HepG2 (cell line): ENCODE results near the gene NUP62. TPM values are rescaled to one million over a fixed set of nuclear protein-coding genes. Genes with fewer than 3 reads are reported as not detected.

ENCODE experiments used
- AGO2 ChIP-seq: fragments of 200-400 bp; formaldehyde crosslinking; optimal IDR thresholded peaks from 2 replicates; pipeline ENCODE3; 2017; ENCODE audit warnings: mild to moderate bottlenecking, low read depth, low read length, moderate library complexity
- MED1 ChIP-seq: sonication (generic); formaldehyde crosslinking; IDR thresholded peaks from 2 replicates; pipeline ENCODE4 v1.4.0; 2020; ENCODE audit warnings: missing genetic modification reagents
- NONO ChIP-seq, 2 experiments: fragments of 450-650 bp in 1 of 2; sonication (generic) in 1 of 2; formaldehyde crosslinking in 1 of 2; IDR thresholded peaks in 1 of 2; conservative IDR thresholded peaks in 1 of 2; 2 replicates each; pipeline versions ENCODE4 v1.6.1 to v1.8.0; 2017 to 2022; ENCODE audit warnings: mild to moderate bottlenecking in 1 of 2, missing genetic modification reagents in 1 of 2, moderate library complexity in 1 of 2
- PHF20 ChIP-seq: sonication (generic); formaldehyde crosslinking; IDR thresholded peaks from 2 replicates; pipeline ENCODE4 v1.5.0; 2020; ENCODE audit warnings: mild to moderate bottlenecking, missing genetic modification reagents
- PHF8 ChIP-seq: sonication (generic); formaldehyde crosslinking; IDR thresholded peaks from 2 replicates; pipeline ENCODE4 v1.5.0; 2020; ENCODE audit warnings: missing genetic modification reagents
- PITX1 ChIP-seq: sonication (generic); formaldehyde crosslinking; IDR thresholded peaks from 2 replicates; pipeline ENCODE4 v1.5.1; 2020; ENCODE audit warnings: mild to moderate bottlenecking, missing genetic modification reagents
- RXRB ChIP-seq: IDR thresholded peaks from 2 replicates; pipeline ENCODE4 v1.6.1; 2016; ENCODE audit warnings: borderline replicate concordance, missing genetic modification reagents, missing compliant biosample characterization
- ZBTB7B ChIP-seq: sonication (generic); formaldehyde crosslinking; IDR thresholded peaks from 2 replicates; pipeline ENCODE4 v1.4.0; 2020; ENCODE audit warnings: missing genetic modification reagents
- ZNF225 ChIP-seq: sonication (generic); formaldehyde crosslinking; IDR thresholded peaks from 2 replicates; pipeline ENCODE4 v1.4.0; 2020; ENCODE audit warnings: mild to moderate bottlenecking, missing genetic modification reagents
- ZNF251 ChIP-seq: sonication (generic); formaldehyde crosslinking; IDR thresholded peaks from 2 replicates; pipeline ENCODE4 v1.9.0; 2021; ENCODE audit warnings: mild to moderate bottlenecking, missing genetic modification reagents
- ZNF605 ChIP-seq: sonication (generic); formaldehyde crosslinking; IDR thresholded peaks from 2 replicates; pipeline ENCODE4 v1.8.0; 2022; ENCODE audit warnings: mild to moderate bottlenecking, missing genetic modification reagents
- ZNF672 ChIP-seq: sonication (generic); formaldehyde crosslinking; IDR thresholded peaks from 2 replicates; pipeline ENCODE4 v1.8.1; 2022; ENCODE audit warnings: missing genetic modification reagents
- ZNF768 ChIP-seq: sonication (generic); formaldehyde crosslinking; IDR thresholded peaks from 2 replicates; pipeline ENCODE4 v1.4.0; 2020; ENCODE audit warnings: missing genetic modification reagents
- ZNF772 ChIP-seq: sonication (generic); formaldehyde crosslinking; IDR thresholded peaks from 2 replicates; pipeline ENCODE4 v1.5.0; 2020; ENCODE audit warnings: mild to moderate bottlenecking, missing genetic modification reagents
- polyA plus RNA-seq, 8 experiments: library from polyadenylated mRNA; depleted of rRNA in 3 of 8; stranded (reverse) in 7 of 8; unstranded in 1 of 8; fragments of >200 nt; fragmentation: Illumina TruSeq in 4 of 8; extraction: Trizol in 4 of 8; gene quantifications; 2 replicates each; pipeline versions ENCODE4 v1.2.1 to v1.2.3, GENCODE V29; 2011 to 2016; ENCODE audit warnings: low read depth in 4 of 8, missing spikeins in 1 of 8, mixed read lengths in 1 of 8; ENCODE audit not compliant: insufficient read depth in 1 of 8
- total RNA-seq, 5 experiments: library from RNA; depleted of rRNA; stranded (reverse); fragments of >200 nt; fragmentation: Illumina TruSeq; extraction: Trizol; gene quantifications; 2 replicates each; pipeline ENCODE4 v1.2.3, GENCODE V29; 2016; ENCODE audit warnings: low read depth in 1 of 5
- TF ChIP-seq, protein P1 (sequence below), 2 experiments: sonication (generic) in 1 of 2; formaldehyde crosslinking in 1 of 2; IDR thresholded peaks; 2 replicates each; pipeline versions ENCODE4 v1.4.0 to v1.6.1; 2018 to 2020; ENCODE audit warnings: missing genetic modification reagents in 2 of 2, borderline replicate concordance in 1 of 2, low read depth in 1 of 2, mild to moderate bottlenecking in 1 of 2, missing biosample characterization in 1 of 2
- TF ChIP-seq, protein P2 (sequence below): IDR thresholded peaks from 2 replicates; pipeline ENCODE4 v1.6.1; 2016; ENCODE audit warnings: mild to moderate bottlenecking, missing biosample characterization, missing genetic modification reagents
- TF ChIP-seq, protein P3 (sequence below): sonication (generic); formaldehyde crosslinking; IDR thresholded peaks from one replicate; pipeline ENCODE4 v1.5.1; 2020; ENCODE audit warnings: mild to moderate bottlenecking, missing genetic modification reagents; ENCODE audit errors: not compliant biosample characterization

NUP62 gene
- total and polyA plus RNA-seq, 2 of the 13 experiments (the other 11 are each of a cell fraction or from before 2014, with no cell fraction given): 16.5 to 41.5 TPM

DNA sequence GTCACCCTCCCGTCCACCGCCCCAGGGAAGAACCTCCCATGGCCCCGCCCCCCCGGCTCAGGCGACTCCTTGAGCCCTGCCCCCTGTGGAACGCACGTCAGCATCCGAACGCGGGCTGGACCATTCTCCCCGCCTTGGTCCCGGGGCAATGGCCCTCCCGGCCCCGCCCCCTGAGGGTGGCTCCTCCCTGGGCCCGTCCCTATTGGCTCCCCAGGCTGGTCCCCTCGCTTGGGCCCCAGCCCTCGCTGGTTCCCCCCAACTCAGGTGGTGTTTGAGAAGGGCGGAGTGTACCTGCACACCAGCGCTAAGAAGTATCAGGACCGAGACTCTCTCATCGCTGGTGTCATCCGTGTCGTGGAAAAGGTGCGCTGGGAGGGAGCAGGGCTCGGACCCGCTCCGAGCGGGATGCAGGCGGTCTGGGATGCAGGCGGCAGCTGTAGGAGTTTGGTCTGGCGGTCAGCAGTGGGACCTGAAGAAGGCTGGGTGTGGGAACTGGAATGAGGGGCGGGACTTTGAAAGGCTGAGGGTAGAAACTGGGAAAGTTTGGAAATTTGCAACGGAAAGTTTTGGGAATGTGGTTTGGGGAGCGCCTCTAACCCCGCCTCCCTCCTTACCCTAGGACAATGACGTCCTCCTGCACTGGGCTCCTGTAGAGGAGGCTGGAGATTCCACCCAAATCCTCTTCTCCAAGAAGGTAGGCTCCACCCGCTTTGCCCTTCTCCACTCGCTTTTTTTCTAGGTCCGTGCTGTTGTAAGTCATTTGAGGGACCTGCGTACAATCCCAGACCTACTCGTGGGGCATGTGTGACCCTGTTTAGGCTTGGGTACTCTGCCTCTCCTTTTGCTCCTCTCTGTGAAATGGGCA is 51.2 kb downstream of the NUP62 start (continued):
- TF ChIP-seq, protein P1, sequence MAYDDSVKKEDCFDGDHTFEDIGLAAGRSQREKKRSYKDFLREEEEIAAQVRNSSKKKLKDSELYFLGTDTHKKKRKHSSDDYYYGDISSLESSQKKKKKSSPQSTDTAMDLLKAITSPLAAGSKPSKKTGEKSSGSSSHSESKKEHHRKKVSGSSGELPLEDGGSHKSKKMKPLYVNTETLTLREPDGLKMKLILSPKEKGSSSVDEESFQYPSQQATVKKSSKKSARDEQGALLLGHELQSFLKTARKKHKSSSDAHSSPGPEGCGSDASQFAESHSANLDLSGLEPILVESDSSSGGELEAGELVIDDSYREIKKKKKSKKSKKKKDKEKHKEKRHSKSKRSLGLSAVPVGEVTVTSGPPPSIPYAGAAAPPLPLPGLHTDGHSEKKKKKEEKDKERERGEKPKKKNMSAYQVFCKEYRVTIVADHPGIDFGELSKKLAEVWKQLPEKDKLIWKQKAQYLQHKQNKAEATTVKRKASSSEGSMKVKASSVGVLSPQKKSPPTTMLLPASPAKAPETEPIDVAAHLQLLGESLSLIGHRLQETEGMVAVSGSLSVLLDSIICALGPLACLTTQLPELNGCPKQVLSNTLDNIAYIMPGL (CRISPR knock-in tag; IDR thresholded peaks at IDR 0.05; ENCODE audit: borderline replicate concordance in 1 of 2, low read depth in 1 of 2): no peak
- TF ChIP-seq ZNF768 (CRISPR knock-in tag) (peak; percentile 73; the same call in 1 of the 2 replicates), ZNF672 (CRISPR knock-in tag) (no peak), AGO2 (peak; percentile 85), PHF8 (peak; percentile 56), ZBTB7B (CRISPR knock-in tag) (peak; percentile 39; the same call in 1 of the 2 replicates), ZNF772 (CRISPR knock-in tag) (peak; percentile 25; the same call in 1 of the 2 replicates), MED1 (CRISPR knock-in tag) (0 out of 2 replicates have a peak, but pooled peaks have one; percentile 8), ZNF605 (CRISPR knock-in tag) (no peak; the same call in 1 of the 2 replicates), ZNF225 (CRISPR knock-in tag) (no peak), RXRB (CRISPR knock-in tag) (no peak; the same call in 1 of the 2 replicates), NONO (IDR thresholded peaks at IDR 0.05) (no peak), NONO (CRISPR knock-in tag; conservative IDR thresholded peaks at IDR 0.05) (peak; percentile 80), ZNF251 (CRISPR knock-in tag) (no peak), PHF20 (CRISPR knock-in tag) (no peak), PITX1 (no peak)
- TF ChIP-seq, protein P2, sequence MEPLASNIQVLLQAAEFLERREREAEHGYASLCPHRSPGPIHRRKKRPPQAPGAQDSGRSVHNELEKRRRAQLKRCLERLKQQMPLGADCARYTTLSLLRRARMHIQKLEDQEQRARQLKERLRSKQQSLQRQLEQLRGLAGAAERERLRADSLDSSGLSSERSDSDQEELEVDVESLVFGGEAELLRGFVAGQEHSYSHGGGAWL (CRISPR knock-in tag): 0 out of 2 replicates have a peak, but pooled peaks have one; percentile 1
- TF ChIP-seq, protein P3, sequence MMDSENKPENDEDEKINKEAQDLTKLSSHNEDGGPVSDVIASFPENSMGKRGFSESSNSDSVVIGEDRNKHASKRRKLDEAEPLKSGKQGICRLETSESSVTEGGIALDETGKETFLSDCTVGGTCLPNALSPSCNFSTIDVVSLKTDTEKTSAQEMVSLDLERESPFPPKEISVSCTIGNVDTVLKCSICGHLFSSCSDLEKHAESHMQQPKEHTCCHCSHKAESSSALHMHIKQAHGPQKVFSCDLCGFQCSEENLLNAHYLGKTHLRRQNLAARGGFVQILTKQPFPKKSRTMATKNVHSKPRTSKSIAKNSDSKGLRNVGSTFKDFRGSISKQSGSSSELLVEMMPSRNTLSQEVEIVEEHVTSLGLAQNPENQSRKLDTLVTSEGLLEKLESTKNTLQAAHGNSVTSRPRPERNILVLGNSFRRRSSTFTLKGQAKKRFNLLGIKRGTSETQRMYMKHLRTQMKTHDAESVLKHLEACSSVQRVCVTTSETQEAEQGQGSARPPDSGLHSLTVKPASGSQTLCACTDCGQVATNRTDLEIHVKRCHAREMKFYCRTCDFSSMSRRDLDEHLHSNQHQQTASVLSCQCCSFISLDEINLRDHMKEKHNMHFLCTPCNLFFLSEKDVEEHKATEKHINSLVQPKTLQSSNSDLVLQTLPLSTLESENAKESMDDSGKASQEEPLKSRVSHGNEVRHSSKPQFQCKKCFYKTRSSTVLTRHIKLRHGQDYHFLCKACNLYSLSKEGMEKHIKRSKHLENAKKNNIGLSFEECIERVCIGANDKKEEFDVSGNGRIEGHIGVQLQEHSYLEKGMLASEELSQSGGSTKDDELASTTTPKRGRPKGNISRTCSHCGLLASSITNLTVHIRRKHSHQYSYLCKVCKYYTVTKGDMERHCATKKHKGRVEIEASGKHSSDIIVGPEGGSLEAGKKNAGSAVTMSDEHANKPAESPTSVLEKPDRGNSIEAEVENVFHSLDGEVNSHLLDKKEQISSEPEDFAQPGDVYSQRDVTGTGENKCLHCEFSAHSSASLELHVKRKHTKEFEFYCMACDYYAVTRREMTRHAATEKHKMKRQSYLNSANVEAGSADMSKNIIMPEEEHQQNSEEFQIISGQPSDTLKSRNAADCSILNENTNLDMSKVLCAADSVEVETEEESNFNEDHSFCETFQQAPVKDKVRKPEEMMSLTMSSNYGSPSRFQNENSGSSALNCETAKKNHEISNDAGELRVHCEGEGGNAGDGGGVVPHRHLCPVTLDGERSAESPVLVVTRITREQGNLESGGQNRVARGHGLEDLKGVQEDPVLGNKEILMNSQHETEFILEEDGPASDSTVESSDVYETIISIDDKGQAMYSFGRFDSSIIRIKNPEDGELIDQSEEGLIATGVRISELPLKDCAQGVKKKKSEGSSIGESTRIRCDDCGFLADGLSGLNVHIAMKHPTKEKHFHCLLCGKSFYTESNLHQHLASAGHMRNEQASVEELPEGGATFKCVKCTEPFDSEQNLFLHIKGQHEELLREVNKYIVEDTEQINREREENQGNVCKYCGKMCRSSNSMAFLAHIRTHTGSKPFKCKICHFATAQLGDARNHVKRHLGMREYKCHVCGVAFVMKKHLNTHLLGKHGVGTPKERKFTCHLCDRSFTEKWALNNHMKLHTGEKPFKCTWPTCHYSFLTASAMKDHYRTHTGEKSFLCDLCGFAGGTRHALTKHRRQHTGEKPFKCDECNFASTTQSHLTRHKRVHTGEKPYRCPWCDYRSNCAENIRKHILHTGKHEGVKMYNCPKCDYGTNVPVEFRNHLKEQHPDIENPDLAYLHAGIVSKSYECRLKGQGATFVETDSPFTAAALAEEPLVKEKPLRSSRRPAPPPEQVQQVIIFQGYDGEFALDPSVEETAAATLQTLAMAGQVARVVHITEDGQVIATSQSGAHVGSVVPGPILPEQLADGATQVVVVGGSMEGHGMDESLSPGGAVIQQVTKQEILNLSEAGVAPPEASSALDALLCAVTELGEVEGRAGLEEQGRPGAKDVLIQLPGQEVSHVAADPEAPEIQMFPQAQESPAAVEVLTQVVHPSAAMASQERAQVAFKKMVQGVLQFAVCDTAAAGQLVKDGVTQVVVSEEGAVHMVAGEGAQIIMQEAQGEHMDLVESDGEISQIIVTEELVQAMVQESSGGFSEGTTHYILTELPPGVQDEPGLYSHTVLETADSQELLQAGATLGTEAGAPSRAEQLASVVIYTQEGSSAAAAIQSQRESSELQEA (CRISPR knock-in tag): peak; percentile 56
